Stimulated activated CD8-positive, alpha-beta memory T cell treated with anti-CD3 and anti-CD28 coated beads, Interleukin-4, amount 100 ng/mL, for 24 hours (primary cell): Measurements from ENCODE around the gene POLDIP2.
"Not testable (repeated sequence)": the region's sequence is repeated elsewhere in the genome, so short reads cannot be mapped to it uniquely, and the experiment has no call there.

Experiments
- DNase-seq: peaks from one replicate; pipeline ENCODE4 v3.0.0-alpha.2; 2020; ENCODE audit warnings: low read depth

The POLDIP2 gene

DNA sequence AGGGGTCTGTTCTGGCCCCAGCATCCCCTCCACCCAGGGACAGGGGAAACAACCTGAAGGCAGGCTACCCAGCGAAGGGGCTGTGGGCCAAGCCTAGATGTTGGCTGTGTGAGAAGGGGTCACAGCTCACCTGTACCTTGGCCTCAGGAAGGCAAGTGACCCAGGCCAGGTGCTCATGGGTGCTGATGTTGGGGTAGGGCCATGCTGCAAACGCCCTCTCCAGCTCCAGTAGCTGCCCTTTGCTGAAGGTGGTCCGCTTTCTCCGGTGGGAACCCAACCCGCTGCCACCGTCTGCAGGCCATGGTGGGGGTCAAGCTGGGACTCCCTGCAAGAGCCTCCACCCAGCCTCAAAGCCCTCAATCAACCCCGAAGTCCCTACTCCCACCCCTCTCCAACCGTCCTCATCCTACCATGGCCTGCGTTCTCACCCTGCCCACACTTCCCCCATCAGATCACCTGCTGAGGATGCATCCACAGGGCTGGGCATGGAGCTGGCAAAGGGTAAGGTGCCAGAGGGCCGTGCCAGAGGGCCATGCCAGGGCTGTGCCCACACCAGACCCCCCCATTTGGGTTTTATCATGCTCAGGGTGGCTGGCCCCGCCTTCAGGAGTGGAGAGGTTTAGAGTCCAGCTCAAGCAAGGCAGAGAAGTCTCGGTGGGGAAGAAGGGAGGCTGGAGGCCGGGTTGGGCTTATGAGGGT is 7.5 kb upstream of the POLDIP2 start, which contains the start of gene SEBOX:
Gene SEBOX (minus strand): TSS at position 535 of the 699 bp plus-strand sequence. CDS start 48 bp downstream, at position 487.
- no peak for DNase-seq

DNA sequence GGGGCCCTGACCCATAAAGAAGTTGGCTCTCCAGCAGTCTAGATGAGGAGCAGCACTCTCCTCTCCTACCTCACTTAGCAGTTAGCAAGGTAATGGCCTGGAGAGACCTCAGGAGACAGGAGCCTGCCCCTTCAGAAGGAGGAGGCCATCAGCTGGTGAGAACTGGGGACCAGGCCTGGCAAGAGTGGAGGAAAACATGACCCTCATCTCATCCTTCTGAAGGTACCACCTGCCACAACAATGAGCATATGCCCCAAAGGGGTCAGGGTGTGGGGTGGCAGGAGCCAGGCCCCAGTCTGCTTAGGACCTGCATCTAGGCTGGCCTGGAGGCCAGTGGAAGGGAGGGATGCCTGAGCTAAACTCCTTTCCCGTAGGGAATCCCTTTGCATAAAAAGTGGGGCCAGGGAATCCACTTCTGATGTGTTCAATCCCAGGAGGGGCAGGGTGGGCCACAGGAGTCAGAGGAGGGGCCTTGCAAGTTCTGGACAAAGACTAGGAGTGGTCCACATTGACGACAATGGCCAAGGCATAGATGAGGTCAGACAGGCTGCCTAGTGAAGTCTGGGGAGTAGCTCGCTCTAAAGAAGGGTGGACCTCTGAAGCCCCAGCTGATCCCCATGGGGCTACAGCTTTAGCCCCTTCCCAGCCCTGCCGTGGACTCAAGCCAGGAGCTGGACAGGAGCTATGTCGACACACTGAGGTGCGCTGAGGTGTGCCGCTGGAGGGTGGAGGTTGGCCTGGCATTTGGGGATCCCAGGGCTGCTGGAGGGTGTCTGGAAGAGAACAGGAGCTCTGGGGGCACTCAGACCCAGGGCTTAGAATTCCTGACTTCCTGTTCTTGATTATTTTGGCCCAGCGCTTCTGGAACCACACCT is 6.7 kb upstream of the POLDIP2 start:
- DNase-seq, result no peak

DNA sequence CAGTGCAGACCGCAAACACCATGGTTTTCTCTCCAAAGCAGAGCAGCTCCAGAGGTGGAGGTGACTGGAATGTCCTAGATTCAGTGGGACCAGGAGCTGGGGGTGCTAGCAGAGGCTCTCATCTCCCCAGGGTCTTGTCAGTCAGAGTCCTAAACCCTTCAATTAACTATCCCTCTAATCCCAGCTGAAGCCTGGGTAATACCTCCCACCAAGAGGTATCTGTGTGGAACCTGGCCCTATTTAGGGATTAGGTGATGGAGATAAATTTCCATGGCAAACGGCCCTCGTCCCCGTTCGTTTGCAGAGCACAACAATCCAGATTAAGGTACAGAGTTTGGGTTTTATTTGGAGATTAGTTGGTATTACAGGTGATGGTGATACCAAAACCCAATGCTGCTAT is 5.9 kb upstream of the POLDIP2 start:
- DNase-seq, result no peak

DNA sequence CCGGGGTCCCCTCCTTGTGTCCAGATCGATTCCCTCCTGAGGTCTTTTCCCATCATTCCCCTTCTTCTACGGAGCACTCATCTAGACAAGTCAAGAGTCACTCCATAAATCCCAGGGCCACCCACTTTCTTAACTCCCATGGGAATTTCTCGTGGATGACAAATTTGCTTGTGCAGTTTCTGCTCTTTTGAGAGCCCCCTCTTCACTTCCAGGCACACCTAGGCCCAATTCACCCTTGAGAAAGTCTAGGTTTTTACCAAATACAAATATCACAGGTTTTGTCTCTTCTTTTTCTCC is 522 bp upstream of the POLDIP2 start:
- DNase-seq, result no peak

DNA sequence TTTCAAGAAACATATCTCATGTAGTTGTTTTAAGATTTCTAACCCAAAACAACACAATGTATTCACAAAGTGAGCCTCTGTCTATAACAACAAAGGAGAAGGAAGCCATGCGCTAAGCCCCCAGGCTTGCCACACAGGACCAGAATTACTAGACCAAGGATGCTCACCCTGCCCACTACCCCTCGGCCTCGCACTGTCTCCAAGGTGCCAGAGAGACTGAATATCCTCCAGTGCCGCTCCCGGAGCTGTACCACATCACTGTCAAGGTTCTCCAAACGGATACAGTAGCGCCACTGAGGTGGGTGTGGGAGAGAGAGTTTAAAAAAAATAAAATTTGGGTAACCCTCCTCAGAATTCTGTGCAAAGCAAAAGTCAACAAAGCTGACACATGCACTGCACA is 7.1 kb downstream of the POLDIP2 start:
- DNase-seq, result no peak

DNA sequence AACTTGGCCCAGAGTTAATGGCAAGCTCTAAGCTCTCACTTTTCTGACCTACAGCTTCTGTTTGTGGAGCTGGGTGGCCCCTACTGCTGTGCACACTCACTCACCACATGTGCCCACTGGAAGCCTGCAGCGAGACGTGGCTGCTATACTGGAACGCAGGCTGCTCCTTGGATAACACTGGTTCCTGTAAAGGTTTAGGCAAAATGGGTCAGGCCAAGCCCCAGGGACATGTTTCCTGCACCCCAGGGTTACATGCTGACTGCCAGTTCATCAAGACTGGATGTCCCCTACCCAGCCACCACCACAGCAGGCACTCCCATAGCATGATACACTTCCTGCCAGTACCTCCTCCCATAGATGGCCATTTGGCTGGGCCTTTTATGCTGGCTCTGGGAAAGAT is 8.3 kb downstream of the POLDIP2 start:
- DNase-seq, result no peak

DNA sequence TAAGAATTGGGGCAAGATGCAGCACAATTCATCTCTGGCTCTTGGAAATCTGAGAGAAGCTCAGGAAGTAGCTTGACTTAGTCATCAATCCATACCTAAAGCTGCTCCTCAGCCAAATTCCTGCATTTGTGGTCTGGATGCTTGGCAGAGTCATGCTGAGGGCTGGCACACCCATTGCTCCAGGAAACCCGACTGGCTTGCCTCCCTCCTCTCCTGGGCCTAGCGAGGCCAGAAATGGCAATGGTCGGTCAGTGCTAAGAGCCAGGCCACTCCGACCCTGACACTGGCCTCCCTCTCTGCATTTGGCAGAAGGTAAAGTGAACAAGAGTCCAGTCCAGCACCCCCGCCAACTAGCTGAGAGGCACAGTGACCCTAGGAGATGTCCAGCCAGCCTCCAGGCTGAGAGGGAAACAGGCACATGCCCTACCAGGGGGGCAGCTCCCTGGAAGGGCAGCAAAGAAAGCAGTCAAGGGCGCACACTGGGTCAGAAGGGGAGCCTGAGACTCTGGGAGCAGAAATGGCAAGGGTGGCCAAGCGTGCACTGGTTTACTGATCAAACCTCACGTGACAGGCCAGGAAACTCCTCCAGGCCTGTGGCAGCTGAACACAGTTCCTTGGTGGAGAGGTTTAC is 10.0 kb downstream of the POLDIP2 start:
- no peak for DNase-seq

DNA sequence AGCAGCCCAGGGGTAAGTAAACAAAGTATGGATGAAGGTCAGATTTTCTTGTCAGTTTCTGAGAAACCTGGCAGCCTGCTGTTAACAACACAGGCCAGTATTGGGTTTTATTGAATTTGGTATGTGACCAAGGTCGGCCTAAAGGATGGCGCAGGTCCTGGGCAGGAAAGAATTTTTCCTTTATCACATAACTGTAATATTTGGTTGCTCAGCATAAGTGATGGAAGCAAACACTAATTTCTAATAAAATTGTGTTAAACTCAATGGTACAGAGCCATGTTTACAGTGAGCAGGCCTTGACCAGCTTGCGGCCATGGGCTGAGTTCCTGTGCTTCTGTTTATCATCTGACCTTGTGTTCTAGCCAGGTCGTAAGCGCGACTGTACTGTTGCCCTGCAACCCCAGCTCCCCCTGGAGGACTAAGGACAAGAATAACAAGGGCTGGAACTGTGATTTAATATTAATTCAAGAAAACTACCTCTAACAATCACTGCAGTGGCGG is 10.5 kb downstream of the POLDIP2 start:
- no peak for DNase-seq

DNA sequence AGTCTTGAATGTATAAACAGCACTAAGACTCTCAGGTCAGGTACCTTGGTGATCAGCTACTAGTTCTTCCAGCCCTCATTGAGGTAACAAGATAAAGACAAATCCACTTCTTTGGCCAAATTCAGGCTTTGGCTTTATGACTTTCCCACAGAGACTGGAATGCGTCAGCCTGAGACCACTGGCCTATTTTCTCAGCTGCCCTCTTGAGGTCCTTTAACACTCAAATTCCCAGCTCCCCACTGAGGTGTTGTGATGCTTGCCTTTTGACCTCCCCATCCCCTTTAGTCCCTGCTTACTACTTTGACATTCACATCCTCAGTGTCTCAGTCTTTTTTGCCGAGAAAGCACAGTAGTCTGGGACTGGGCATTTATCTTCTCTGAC is 11.1 kb downstream of the POLDIP2 start:
- DNase-seq, result no peak

DNA sequence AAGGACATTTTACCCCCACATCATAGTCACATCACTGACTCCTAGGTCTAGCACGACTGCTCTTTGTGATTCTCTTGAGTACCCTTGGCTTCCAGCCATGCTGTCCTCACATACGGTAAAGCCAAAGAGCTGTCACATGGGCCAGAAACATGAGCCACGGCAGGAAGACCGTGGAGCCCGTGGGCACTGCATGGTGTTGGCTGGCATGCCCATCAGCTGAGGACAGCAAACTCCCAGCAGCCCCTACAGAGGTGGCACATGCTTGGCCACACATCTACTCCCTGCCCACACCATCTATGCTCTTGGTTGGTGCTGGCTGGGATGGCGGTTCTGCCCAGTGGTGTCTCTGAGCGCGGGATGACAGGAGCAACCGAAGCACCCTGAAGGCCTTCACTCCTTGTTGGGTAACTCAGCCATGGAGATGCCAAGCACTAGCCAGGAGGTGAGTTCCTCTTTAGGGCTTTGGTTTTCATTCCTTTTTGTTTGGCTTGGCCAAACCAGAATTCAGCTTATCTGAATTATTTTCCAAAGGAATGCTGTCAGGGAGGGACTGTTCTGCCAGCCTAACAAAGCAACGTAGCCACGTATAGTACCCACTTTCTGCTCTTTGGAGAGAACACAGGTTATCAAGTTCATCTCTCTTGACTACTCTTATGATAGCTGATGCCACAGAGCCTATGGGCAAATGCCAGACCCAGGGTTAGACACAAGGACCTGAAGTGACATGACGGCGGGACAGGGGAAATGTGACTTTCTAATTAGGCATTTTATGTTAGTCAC is 11.7 kb downstream of the POLDIP2 start:
- no peak for DNase-seq

DNA sequence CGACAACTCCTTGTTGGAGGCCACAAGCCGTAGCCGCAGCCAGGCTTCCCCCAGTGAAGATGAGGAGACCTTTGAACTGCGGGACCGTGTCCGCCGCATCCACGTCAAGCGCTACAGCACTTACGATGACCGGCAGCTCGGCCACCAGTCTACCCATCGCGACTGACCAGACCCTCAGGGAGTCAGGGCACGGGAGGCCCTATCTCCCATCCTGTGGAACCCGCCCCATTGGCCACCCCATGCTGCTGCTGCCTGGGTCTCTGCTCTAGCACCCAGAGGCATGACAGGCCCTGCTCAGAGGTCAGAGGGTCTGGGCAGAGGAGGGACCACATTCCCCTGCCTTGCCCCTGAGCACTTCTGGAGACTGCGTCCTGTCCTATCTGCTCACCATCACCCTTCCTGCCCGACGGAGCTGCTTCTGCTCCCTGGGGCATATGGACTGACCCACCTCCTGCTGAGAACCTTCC is 12.9 kb downstream of the POLDIP2 start:
- DNase-seq, result no peak

DNA sequence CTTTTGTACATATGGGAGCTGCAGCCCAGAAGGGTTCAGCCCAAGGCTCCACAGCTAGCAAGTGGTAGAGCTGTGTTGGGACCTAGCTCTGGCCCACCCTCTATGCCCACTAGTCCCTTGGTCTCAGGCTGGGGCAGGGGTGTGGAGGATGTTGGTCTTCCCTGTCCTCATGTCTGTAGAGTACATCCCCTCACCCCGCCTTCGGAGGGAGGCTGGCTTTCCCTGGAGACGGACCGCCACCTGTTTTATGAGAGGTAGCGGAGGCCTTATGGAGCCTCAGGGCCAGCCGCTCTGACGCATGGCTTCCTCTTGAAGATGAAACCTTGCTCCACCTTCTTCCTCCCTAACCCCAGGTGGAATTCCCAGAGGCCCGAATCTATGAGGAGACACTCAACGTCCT is 13.3 kb downstream of the POLDIP2 start:
- no peak for DNase-seq

DNA sequence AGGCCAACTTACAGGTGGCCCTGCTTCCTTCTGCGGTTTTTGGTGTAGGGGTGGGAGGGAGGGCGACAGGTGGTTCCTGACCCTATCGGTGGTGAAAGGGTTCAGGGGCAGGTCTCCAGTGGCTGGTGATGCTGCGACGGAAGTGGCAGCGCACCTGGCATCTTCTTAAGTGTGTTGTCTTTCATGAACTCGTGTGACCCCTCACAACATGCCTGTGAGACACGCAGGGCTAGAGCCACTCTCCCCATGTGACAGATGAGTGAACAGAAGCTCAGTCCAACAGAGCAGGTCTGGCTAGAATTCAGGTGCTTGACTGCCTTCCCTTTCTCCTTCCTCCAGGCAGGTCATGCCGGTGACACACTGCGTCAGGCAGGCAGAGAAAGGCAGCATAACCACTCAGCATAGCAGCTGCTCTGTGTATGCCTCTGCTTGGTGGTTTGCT is 13.8 kb downstream of the POLDIP2 start:
- DNase-seq, result no peak

DNA sequence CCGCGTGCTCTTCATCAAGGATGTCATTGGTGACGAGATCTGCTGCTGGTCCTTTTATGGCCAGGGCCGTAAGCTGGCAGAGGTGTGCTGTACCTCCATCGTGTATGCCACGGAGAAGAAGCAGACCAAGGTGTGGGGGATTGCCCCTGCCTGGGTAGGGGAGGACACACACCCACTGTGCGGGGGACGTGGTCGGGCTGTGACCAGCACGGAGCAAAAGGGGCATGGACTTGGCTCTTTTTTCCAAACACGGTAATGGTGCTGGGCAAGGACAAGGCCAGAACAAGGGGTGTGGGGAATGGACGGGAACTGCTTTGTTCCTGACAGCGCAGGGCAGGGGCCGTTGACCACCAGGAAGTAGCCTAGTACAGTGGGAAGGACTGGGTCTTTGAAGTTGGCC is 15.0 kb downstream of the POLDIP2 start:
- no peak for DNase-seq

DNA sequence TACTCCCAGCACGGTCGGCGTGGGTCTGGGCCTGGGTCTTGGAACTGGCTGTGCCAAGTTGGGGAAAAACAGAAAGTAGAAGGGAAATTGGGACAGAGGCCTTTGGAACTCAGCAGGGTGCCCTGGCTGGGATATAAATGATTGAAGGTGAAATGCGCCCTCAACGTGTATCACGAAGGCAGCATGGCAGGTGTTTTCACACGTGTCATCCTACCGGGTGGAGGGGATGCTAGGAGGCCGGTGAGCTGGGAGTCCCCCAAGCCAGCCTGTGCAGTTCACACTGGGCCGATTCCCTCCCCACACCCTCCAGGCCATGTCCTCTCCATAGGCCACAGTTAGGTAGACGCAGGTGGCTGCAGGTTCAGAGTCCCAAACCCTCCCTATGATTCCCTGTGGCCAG is 15.8 kb downstream of the POLDIP2 start:
- DNase-seq, result no peak

DNA sequence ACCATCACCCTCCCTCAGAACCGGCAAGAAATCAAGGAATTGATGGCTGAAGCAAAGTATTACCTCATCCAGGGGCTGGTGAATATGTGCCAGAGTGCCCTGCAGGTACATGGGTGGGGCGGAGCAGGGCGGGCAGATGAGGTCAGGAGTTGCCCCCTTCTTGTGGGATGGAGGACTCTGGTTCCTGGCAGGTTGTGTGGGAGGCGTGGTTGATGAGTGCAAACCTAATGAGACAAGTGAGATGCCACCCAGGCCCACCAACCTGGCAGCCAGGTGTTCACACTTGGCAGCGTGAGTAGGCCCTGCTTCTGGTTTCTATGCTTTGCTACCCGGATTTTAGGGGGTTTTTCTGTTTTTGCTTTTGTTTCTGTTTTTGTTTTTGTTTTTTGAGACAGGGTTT is 17.0 kb downstream of the POLDIP2 start:
- no peak for DNase-seq

DNA sequence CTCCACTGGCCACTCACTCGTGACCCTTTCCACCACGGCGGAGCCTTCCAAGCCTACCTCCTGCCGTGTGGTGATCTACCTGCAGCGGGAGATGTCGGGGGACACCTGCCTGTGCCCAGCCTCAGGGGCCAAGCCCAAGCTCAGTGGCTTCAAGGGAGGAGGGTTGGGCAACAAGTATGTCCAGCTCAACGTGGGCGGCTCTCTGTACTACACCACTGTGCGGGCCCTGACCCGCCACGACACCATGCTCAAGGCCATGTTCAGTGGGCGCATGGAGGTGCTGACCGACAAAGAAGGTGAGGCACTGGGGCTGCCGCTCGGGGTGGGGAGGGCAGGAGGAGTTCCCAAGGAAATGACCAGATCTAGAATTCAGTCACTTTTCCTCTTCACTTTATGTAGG is 17.9 kb downstream of the POLDIP2 start:
- no peak for DNase-seq

DNA sequence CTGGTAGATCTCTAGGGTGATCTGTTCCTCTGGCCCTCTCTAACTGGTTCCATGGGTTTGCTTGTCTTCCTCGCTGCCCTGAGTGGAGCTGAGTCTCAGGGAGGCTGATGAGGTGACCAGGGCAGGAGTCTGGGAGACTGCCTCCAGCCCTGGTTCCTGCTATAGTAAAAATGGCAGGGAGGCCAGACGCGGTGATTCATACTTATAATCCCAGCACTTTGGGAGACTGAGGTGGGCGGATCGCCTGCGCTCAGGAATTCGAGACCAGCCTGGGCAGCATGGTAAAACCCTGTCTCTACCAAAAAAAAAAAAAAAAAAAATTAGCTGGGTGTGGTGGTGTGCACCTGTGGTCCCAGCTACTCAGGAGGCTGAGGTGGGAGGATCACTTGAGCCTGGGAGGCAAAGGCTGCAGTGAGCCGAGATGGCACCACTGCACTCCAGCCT is 18.5 kb downstream of the POLDIP2 start:
- DNase-seq, result not testable (repeated sequence)

DNA sequence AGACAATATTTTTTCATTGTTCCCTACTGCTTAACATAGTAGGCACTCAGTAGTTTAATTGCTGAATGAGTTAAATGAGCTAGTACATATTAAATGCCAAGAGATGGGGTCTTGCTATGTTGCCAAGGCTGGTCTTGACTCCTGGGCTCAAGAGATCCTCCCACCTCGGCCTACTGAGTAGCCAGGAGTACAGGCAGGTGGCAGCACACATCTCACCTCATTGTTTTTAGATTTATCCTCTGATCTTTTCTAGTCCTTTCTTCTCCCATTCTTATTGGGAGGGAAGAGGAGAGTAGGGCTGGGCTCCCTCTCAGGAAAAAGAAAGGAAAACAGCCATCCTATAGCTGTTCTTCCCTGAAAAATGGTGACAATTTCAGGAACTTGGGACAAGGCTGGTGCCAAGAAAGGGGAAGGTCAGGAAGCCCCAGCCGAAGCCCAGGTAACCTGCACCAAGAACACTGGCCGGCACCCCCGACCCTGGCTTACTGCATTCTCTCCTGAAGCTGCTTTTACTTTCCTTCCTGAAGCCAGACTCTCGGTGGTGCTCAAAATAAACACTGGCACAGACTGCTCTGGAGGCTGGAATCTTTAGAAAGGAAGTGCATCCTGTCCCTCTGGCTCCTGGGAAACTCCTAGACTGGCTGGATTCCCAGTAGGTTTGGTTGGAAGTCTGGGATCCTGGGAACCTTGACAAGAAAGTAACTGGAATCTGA is 19.1 kb downstream of the POLDIP2 start:
- DNase-seq, result no peak

DNA sequence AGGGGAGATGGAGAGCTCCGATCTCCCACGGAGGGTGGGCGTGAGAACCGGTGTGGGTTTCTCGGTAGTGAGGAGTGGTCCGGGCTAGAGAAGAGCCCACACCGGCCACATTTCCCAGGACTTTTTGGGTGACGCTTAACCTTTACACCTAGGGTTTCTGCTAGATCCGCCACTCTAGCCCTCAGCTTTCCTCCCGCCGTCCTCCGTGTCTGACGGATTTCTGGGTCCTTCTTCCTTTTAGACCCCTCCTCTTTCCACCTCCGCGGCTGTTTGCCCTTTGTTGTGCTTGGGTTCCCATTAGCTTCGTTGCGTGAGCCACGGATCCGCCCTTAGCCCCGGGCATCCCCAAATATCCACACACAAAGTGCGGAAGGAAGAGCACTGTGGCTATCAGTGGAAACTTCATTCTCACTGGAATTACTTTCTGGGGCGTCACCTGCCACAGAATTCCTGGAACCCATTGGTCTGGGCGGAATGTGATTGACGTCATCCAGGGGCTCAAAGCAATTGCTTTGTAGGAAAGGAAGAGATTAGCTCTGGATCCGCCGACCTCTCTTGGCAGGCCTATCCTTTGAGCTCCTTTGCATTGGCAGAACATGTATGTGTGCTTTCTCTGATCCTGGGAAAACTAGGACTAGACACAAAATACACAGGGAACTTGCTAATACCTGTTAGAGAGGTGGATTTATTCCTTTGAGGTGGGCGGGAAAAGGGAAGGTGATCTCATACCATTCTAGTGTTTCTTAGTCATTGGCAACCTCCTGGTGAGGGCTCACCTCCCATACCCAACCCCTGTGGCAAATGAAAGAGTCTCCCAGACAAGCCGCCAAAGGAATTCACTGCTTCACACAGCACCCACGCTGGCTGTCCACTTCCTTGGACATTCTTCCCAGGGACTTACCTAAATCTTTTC is 21.1 kb downstream of the POLDIP2 start:
- DNase-seq, result no peak
